ENCODE data around the gene KIAA1217.
"Not testable (repeated sequence)": the region's sequence is repeated elsewhere in the genome, so short reads cannot be mapped to it uniquely, and the experiment has no call there.

Gene KIAA1217

DNA sequence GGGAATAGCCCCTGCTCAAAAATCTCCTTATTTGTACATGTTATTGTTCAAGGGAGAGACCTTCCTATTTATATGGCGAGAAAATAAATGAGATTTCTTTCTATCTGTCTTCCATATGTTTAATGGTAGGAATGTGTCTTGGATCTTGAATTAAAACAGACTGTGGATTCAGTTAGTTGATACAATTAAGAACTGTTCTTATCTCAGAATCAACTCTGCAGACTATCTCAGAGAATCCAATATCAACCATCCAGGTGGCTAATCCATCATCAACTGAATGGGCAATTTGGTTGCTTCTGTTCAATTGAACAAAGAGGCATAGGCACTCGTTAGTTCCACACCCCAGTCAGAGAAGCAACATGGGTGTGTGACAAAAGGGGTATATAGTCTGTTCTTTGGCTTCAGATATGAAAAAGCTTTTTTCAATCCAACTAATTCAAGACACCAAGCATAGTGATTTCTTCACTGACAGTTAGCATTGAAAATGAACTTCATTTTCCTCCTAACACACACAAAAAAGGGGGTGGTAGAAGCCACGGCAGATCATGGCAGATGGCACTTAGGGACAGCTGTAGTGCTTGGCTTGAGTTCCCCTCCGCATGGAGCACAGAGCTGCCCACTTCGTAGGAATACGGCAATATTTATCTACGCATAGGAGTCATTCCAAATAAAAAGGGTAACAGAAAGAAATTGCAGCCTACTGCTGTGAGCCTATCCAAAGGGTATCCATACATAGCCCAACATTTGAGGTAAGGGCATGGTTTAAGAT lies 135.9 kb downstream of the KIAA1217 start:
- DNase-seq (ENCODE audit: low read depth): no peak
- Histone ChIP-seq H3K9ac (ENCODE audit: low read length) (peak overlapping the region; percentile 70), H3K27me3 (replicated peaks; ENCODE audit: control insufficient read depth, insufficient read depth, low read length) (no peaks in the 10 kb centered on the region), H3K4me1 (ENCODE audit: control insufficient read depth, insufficient read depth, low read length) (peaks cover 55% of the 10 kb centered on the region), H3K4me3 (ENCODE audit: low read length) (no peak overlapping the region), H3K36me3 (ENCODE audit: control insufficient read depth, insufficient read depth, low read length, severe bottlenecking) (no peaks in the 10 kb centered on the region), H3K9me3 (ENCODE audit: control insufficient read depth, low read length) (no peaks in the 10 kb centered on the region)

DNA sequence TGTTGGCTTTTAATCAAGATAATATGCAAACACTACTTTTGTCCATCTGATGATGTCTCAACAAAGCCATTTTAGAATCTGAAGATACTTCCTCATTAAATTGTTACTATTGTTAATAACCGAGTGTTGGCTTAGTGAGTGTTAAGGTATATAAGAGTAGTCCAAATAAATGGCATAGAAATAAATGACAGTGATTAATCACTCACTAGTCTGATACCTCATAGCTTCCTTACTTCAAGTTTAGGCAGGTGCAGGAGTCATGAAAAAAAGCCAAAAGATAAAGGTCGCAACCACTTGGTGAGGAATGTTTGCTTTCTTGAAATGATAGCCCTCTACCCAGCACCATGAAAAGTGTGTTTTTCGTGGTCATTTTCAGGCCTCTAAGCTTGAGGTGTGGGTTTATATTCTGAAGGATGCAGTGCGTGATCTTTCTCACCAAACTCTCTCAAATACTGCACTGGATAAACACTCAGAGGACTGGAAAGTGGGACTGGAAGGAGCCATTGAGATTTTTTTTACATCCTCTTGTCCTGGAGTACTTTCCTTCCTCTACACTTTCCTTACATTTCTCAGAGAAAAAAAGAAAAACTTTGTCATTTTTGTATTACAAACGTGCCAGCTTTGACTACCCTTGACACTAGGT lies 138.1 kb downstream of the KIAA1217 start:
- Histone ChIP-seq H3K9ac (ENCODE audit: low read length) (no peak overlapping the region), H3K36me3 (ENCODE audit: control insufficient read depth, insufficient read depth, low read length, severe bottlenecking) (no peaks in the 10 kb centered on the region), H3K4me1 (ENCODE audit: control insufficient read depth, insufficient read depth, low read length) (peaks cover 56% of the 10 kb centered on the region), H3K4me3 (ENCODE audit: low read length) (no peak overlapping the region), H3K27me3 (replicated peaks; ENCODE audit: control insufficient read depth, insufficient read depth, low read length) (no peaks in the 10 kb centered on the region), H3K9me3 (ENCODE audit: control insufficient read depth, low read length) (no peaks in the 10 kb centered on the region)
- DNase-seq (ENCODE audit: low read depth): no peak

DNA sequence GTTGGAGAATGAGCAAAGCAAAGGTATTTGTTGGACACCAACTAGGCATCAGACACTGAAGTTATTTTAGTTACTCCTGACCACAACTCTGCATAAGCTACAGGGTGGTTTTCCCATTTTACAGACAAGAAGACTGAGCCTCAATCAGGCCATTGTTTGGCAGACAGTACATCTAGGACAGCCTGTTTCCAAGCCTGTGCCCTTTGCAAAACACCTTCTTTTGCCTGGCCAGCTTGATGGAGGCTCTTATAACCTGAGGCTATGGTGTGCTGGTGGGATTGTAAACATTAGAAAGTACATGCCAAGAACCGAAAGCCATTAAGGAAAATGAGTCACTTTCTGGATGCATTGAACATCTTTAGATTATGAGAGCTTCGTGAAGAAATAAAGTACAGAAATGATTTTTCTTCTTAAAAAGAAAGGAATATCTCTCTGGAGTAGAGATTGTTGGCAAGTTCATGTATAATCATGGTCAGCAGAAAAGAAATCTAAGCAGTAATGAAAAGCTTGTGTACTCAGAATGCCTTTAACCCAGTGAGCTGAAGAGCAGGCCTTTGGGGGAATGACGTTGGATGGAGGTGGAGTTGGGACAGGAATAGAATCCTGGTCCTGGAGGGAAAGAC lies 140.6 kb downstream of the KIAA1217 start:
- Histone ChIP-seq H3K36me3 (ENCODE audit: control insufficient read depth, insufficient read depth, low read length, severe bottlenecking) (no peaks in the 10 kb centered on the region), H3K4me3 (ENCODE audit: low read length) (peak overlapping the region; percentile 49), H3K9ac (ENCODE audit: low read length) (peak overlapping the region; percentile 71), H3K27me3 (replicated peaks; ENCODE audit: control insufficient read depth, insufficient read depth, low read length) (no peaks in the 10 kb centered on the region), H3K9me3 (ENCODE audit: control insufficient read depth, low read length) (no peaks in the 10 kb centered on the region), H3K4me1 (ENCODE audit: control insufficient read depth, insufficient read depth, low read length) (peaks cover 57% of the 10 kb centered on the region)
- DNase-seq (ENCODE audit: low read depth): peak; percentile 37

DNA sequence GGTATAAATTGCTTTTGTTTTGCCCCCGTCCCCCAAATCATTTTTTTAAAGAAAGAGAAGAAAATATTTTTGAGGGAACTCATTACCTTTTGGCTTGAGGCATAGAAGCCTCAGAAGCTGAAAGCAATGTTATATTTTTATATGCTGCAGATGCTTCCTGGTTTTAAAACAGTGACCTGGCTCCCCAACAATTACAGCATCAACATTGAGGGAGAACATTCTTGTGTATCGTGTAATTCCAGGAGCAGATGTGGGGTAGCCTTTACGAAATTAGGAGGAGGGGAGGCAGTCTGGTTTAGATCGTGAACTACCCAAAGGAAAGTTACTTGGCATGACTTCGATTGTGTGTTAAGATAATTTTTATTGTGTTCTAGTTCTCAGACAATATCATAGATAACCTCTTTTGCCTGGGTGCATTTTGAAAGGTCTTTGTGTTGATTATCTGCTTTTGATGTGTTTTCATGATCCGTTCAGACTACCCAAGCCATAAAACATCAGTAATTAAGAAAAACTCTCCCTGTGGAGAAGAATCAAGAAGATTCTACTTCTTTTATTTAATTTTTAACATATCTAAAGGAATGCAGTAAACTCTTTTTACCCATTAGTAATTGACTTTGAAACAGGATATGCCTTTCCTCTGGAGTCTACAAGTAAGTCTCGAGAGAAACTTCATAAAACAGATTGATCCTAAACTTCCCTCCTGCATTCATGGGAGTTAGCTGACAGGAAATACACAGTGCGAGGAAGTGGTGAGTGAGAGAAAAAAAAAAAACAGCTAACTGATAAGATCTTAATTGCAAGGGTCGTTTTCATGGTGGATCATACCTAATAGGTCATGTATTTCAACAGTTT lies 141.4 kb downstream of the KIAA1217 start:
- no peaks in the 10 kb centered on the region for H3K27me3 ChIP-seq (replicated peaks; ENCODE audit: control insufficient read depth, insufficient read depth, low read length)
- peak overlapping the region; percentile 49 for H3K4me3 ChIP-seq (ENCODE audit: low read length)
- H3K9me3 ChIP-seq (ENCODE audit: control insufficient read depth, low read length): no peaks in the 10 kb centered on the region
- peak overlapping the region; percentile 71 for H3K9ac ChIP-seq (ENCODE audit: low read length)
- peaks cover 49% of the 10 kb centered on the region for H3K4me1 ChIP-seq (ENCODE audit: control insufficient read depth, insufficient read depth, low read length)
- no peaks in the 10 kb centered on the region for H3K36me3 ChIP-seq (ENCODE audit: control insufficient read depth, insufficient read depth, low read length, severe bottlenecking)
- DNase-seq (ENCODE audit: low read depth): peak; percentile 22

DNA sequence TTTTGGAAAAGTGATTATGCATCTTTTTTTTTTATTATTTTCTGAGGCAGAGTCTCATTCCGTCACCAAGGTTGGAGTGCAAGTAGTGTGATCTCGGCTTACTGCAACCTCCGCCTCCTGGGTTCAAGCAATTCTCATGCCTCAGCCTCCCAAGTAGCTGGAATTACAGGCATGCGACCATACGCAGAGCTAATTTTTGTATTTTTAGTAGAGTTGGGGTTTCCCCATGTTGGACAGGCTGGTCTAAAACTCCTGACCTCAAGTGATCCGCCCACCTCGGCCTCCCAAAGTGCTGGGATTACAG lies 141.9 kb downstream of the KIAA1217 start:
- H3K9ac ChIP-seq (ENCODE audit: low read length): peak overlapping the region; percentile 71
- H3K36me3 ChIP-seq (ENCODE audit: control insufficient read depth, insufficient read depth, low read length, severe bottlenecking); H3K4me3 ChIP-seq (ENCODE audit: low read length); DNase-seq (ENCODE audit: low read depth); H3K27me3 ChIP-seq (replicated peaks; ENCODE audit: control insufficient read depth, insufficient read depth, low read length); H3K9me3 ChIP-seq (ENCODE audit: control insufficient read depth, low read length): not testable (repeated sequence)
- peaks cover 48% of the 10 kb centered on the region for H3K4me1 ChIP-seq (ENCODE audit: control insufficient read depth, insufficient read depth, low read length)

DNA sequence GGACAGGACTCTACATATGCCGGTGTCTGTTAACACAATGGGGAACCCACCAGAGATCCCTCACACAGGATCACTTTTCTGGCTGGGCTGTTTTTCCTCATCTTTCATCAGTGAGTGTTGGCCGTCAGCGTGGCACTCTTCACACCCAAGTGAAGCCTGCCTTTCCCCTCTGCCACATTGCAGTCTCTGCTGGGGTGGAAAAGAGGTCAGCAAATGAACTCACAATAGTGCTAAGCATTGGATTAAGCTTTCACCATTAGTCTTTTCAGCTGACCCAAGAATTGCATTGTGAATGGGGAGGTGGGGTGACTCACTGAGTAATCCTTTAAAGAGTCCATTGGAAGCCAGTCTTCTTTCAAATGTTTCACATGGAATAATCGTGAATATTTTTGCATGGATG lies 143.0 kb downstream of the KIAA1217 start:
- Histone ChIP-seq H3K36me3 (ENCODE audit: control insufficient read depth, insufficient read depth, low read length, severe bottlenecking) (no peaks in the 10 kb centered on the region), H3K4me1 (ENCODE audit: control insufficient read depth, insufficient read depth, low read length) (peaks cover 48% of the 10 kb centered on the region), H3K9me3 (ENCODE audit: control insufficient read depth, low read length) (no peaks in the 10 kb centered on the region), H3K4me3 (ENCODE audit: low read length) (no peak overlapping the region), H3K27me3 (replicated peaks; ENCODE audit: control insufficient read depth, insufficient read depth, low read length) (no peaks in the 10 kb centered on the region), H3K9ac (ENCODE audit: low read length) (no peak overlapping the region)
- DNase-seq (ENCODE audit: low read depth): no peak

DNA sequence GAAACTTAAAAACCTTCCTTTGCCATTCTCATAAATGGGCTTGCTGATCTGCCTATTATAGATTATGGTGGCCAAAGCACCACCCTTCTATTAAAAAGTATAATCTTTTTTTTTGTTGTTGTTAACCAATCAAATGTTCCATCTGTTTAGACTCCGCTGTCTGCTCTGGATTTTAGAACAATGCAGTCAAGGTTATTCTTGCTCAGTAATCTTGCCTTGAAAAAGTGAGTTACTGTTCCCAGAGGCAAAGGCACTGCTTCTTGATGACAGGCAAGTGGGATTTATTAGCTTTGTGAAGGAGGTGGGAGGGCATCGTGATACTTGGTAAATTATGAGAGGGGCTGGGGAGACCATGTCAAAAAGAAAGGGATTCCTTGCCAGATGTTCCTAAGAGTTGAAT lies 143.5 kb downstream of the KIAA1217 start:
- no peak overlapping the region for H3K9ac ChIP-seq (ENCODE audit: low read length)
- H3K36me3 ChIP-seq (ENCODE audit: control insufficient read depth, insufficient read depth, low read length, severe bottlenecking): no peaks in the 10 kb centered on the region
- no peaks in the 10 kb centered on the region for H3K27me3 ChIP-seq (replicated peaks; ENCODE audit: control insufficient read depth, insufficient read depth, low read length)
- no peak for DNase-seq (ENCODE audit: low read depth)
- H3K9me3 ChIP-seq (ENCODE audit: control insufficient read depth, low read length): no peaks in the 10 kb centered on the region
- H3K4me1 ChIP-seq (ENCODE audit: control insufficient read depth, insufficient read depth, low read length): peaks cover 48% of the 10 kb centered on the region
- no peak overlapping the region for H3K4me3 ChIP-seq (ENCODE audit: low read length)

DNA sequence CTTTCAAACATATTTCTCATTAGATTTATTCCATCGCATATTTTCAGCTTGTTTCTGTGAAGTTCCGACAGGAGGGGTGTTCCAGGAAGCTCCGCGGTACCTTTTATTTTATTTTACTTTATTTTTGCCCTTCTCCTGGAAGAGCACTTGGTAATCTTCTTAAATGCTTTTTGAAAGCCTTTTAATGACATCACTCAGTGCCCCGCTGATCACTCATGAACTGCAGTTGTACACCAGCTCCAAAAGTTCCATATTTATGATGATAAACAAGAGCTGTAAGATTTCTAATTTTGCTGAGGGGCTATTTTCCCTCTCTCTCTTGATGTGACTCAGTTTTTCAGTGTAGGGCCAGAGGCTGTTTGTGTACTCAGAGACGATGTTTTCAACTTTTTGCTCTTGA lies 144.4 kb downstream of the KIAA1217 start:
- peaks cover 48% of the 10 kb centered on the region for H3K4me1 ChIP-seq (ENCODE audit: control insufficient read depth, insufficient read depth, low read length)
- H3K4me3 ChIP-seq (ENCODE audit: low read length): no peak overlapping the region
- DNase-seq (ENCODE audit: low read depth): no peak
- no peaks in the 10 kb centered on the region for H3K9me3 ChIP-seq (ENCODE audit: control insufficient read depth, low read length)
- H3K9ac ChIP-seq (ENCODE audit: low read length): no peak overlapping the region
- H3K27me3 ChIP-seq (replicated peaks; ENCODE audit: control insufficient read depth, insufficient read depth, low read length): no peaks in the 10 kb centered on the region
- no peaks in the 10 kb centered on the region for H3K36me3 ChIP-seq (ENCODE audit: control insufficient read depth, insufficient read depth, low read length, severe bottlenecking)

DNA sequence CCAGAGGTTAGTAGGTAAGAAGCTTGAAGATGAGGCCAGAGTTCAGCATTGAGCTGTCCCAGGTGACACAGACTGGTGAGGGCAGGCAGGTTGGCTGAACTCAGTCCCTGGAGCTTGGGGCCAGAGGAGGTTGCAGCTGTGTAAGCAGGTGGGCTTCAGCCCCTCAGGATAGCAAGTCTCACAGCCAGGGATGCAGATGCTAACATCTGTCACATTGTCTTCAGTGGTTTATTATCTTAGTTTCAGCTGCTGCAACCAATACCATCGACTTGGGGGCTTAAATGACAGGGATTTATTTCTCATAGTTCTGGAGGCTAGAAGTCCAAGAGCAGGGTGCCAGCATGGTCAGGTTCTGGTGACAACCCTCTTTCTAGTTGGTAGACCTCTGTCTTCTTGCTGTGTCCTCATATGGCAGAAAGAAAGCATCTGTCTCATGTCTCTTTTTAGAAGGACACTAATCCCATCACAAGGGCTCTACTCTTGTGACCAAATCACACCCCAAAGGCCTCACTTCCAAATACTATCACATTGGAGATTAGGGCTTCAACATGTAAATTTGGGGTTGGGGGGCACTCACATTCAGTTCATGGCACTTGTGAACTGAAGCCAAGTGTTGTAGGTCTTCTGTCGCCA lies 146.2 kb downstream of the KIAA1217 start:
- peaks cover 31% of the 10 kb centered on the region for H3K4me1 ChIP-seq (ENCODE audit: control insufficient read depth, insufficient read depth, low read length)
- DNase-seq (ENCODE audit: low read depth): no peak
- H3K9me3 ChIP-seq (ENCODE audit: control insufficient read depth, low read length): no peaks in the 10 kb centered on the region

DNA sequence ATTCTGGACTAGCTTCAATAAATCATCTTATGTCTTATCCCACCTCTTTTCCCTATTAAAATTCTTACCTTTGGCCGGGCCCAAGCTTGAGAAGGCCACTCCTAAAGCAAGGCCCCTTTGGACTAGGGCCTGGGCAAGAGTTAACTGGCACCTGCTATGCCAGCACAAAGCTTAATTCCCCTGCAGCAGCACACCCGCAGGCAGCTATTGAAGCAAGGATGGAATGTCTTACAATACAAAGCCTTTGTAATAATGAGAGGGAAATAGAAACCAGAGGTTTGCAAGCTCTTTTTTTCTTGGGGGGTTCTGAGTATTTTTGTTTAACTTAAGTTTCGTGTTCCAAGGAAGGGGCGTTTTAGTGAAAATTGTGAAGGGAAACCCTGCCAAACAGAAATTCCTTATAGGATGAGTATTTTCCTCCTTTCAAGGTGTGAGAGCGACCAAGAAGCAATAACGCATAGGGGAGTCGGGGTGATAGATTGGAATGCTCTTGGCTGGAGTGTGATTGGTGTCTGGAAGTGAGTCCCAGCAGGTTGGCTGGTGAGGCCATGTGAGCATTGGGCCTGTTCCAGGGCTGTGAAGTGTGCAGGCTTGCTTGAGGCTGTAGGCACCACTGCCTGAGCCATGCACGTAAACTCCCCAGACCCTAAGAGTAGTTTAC lies 148.5 kb downstream of the KIAA1217 start:
- no peaks in the 10 kb centered on the region for H3K9me3 ChIP-seq (ENCODE audit: control insufficient read depth, low read length)
- no peak overlapping the region for H3K9ac ChIP-seq (ENCODE audit: low read length)
- H3K4me1 ChIP-seq (ENCODE audit: control insufficient read depth, insufficient read depth, low read length): peaks cover 18% of the 10 kb centered on the region
- H3K27me3 ChIP-seq (replicated peaks; ENCODE audit: control insufficient read depth, insufficient read depth, low read length): no peaks in the 10 kb centered on the region
- no peaks in the 10 kb centered on the region for H3K36me3 ChIP-seq (ENCODE audit: control insufficient read depth, insufficient read depth, low read length, severe bottlenecking)
- no peak overlapping the region for H3K4me3 ChIP-seq (ENCODE audit: low read length)
- no peak for DNase-seq (ENCODE audit: low read depth)

More for the DNA sequence above, 146.2 kb downstream of the KIAA1217 start:
- Histone ChIP-seq H3K4me3 (ENCODE audit: low read length) (no peak overlapping the region), H3K27me3 (replicated peaks; ENCODE audit: control insufficient read depth, insufficient read depth, low read length) (no peaks in the 10 kb centered on the region), H3K36me3 (ENCODE audit: control insufficient read depth, insufficient read depth, low read length, severe bottlenecking) (no peaks in the 10 kb centered on the region), H3K9ac (ENCODE audit: low read length) (no peak overlapping the region)
